SIG-M5 (cell line): Measurements from ENCODE around the gene BIRC3.
A peak's percentile ranks its signal among the peaks of the same experiment; 100 is the strongest.
"Not testable (repeated sequence)": the region's sequence is repeated elsewhere in the genome, so short reads cannot be mapped to it uniquely, and the experiment has no call there.

ENCODE experiments used
- DNase-seq: peaks from one replicate; lab custom pipeline; 2025; lab: John Stamatoyannopoulos, UW

Gene BIRC3

GRCh38 chr11:102328748-102329147 lies 11.5 kb downstream of the BIRC3 start:
- DNase-seq: no peak

GRCh38 chr11:102330231-102330630 lies 12.9 kb downstream of the BIRC3 start:
- no peak for DNase-seq

GRCh38 chr11:102331341-102331740 lies 14.1 kb downstream of the BIRC3 start:
- DNase-seq: no peak

GRCh38 chr11:102332611-102332994 lies 15.3 kb downstream of the BIRC3 start:
- DNase-seq: no peak

- DNase-seq: no peak
These were observed 21.3 kb downstream of the BIRC3 start for GRCh38 chr11:102338479-102339010.

GRCh38 chr11:102341311-102341710 lies 24.0 kb downstream of the BIRC3 start:
- not testable (repeated sequence) for DNase-seq

GRCh38 chr11:102341844-102342318 lies 24.6 kb downstream of the BIRC3 start:
- DNase-seq: no peak

GRCh38 chr11:102343809-102344208 lies 26.5 kb downstream of the BIRC3 start:
- no peak for DNase-seq

GRCh38 chr11:102345904-102346303 lies 28.6 kb downstream of the BIRC3 start:
- DNase-seq: no peak

- DNase-seq: no peak
These were observed 29.1 kb downstream of the BIRC3 start for GRCh38 chr11:102346456-102346747.

GRCh38 chr11:102346748-102347461 lies 29.6 kb downstream of the BIRC3 start, which contains the start of gene BIRC2:
Gene BIRC2 (plus strand): TSS chr11:102347214. CDS start chr11:102349855, 2,641 bp downstream.
- DNase-seq: peak; percentile 39

- no peak for DNase-seq
These were observed 30.4 kb downstream of the BIRC3 start for GRCh38 chr11:102347462-102348370.

- no peak for DNase-seq
These were observed 39.8 kb downstream of the BIRC3 start for GRCh38 chr11:102357116-102357515.

- DNase-seq: no peak
These were observed 42.1 kb downstream of the BIRC3 start for GRCh38 chr11:102359372-102359771.

GRCh38 chr11:102360681-102361080 lies 43.4 kb downstream of the BIRC3 start:
- DNase-seq: no peak

GRCh38 chr11:102361086-102362031 lies 44.1 kb downstream of the BIRC3 start:
- DNase-seq: no peak

- no peak for DNase-seq
These were observed 47.7 kb downstream of the BIRC3 start for GRCh38 chr11:102364991-102365390.

GRCh38 chr11:102367364-102367763 lies 50.1 kb downstream of the BIRC3 start:
- no peak for DNase-seq

GRCh38 chr11:102368472-102368871 lies 51.2 kb downstream of the BIRC3 start:
- DNase-seq: no peak

- DNase-seq: not testable (repeated sequence)
These were observed 57.5 kb downstream of the BIRC3 start for GRCh38 chr11:102374633-102375424.
